ENCODE results near the gene SCP2. TPM values are rescaled to one million over a fixed set of nuclear protein-coding genes. Genes with fewer than 3 reads are reported as not detected.

Gene SCP2
- total RNA-seq, 1 donor from 2014 or later: 61.9 TPM

DNA sequence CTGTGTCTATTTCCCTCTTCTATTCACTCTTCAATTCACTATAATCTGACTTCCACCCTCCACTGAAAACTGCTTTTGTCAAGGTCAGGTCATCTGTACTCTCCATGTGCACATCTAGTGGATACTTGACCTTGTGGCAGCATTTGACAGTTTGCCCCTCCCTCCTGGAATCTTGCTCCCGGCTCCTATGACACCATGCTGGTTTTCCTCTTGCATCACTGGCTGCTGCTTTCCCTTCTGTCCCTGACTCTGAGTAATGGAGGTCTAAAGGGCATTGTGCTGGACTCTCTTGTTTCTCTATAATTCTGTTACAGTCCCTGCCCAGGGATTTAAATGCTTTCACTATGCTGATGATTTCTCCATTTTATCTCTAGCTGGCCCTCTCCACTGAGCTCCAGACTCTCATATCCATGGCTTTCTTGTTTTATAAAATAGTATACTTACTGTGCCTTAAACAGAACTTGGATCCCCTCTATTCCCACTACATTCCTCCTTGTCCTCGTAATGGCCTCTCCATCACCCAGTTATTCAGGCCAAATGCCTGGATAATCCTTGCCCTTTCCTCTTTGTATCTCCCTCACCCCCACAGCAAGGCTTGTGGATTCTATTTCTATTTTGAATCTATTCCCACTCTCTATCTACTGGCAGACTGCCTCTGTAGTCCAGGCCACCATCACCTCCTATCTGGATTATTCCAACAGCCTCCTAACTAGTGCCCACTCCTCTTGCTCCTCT is 98.1 kb downstream of the SCP2 start:
- peaks cover 19% of the 10 kb centered on the region for H3K4me1 ChIP-seq
- peak overlapping the region; percentile 75 for H3K27ac ChIP-seq
- intact Hi-C loops (cut with DNase I): no loop called here
- no peak for TF ChIP-seq POLR2A (IDR thresholded peaks at IDR 0.05)
- peak in 1 of 2 donors; percentile 19 for TF ChIP-seq POLR2AphosphoS5 (IDR thresholded peaks at IDR 0.05; ENCODE audit: insufficient read depth in 1 of 2, low read depth in 1 of 2)
- TF ChIP-seq, protein P1, sequence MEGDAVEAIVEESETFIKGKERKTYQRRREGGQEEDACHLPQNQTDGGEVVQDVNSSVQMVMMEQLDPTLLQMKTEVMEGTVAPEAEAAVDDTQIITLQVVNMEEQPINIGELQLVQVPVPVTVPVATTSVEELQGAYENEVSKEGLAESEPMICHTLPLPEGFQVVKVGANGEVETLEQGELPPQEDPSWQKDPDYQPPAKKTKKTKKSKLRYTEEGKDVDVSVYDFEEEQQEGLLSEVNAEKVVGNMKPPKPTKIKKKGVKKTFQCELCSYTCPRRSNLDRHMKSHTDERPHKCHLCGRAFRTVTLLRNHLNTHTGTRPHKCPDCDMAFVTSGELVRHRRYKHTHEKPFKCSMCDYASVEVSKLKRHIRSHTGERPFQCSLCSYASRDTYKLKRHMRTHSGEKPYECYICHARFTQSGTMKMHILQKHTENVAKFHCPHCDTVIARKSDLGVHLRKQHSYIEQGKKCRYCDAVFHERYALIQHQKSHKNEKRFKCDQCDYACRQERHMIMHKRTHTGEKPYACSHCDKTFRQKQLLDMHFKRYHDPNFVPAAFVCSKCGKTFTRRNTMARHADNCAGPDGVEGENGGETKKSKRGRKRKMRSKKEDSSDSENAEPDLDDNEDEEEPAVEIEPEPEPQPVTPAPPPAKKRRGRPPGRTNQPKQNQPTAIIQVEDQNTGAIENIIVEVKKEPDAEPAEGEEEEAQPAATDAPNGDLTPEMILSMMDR (IDR thresholded peaks at IDR 0.05): no peak
- H3K27me3 ChIP-seq: no peaks in the 10 kb centered on the region
- H3K4me3 ChIP-seq: no peak overlapping the region
- no peaks in the 10 kb centered on the region for H3K9me3 ChIP-seq
- peak in 1 of 2 donors; percentile 92 for DNase-seq (ENCODE audit: extremely low spot score in 2 of 2)
- no peaks in the 10 kb centered on the region for H3K36me3 ChIP-seq

GRCh38 chr1:53025769-53026112 is 98.7 kb downstream of the SCP2 start:
- H3K4me1 ChIP-seq: peaks cover 19% of the 10 kb centered on the region

GRCh38 chr1:53026254-53026653 is 99.2 kb downstream of the SCP2 start:
- H3K4me3 ChIP-seq: no peak overlapping the region
- intact Hi-C loops (cut with DNase I): no loop called here
- peak overlapping the region; percentile 75 for H3K27ac ChIP-seq
- H3K4me1 ChIP-seq: peaks cover 19% of the 10 kb centered on the region
- no peaks in the 10 kb centered on the region for H3K36me3 ChIP-seq
- no peaks in the 10 kb centered on the region for H3K9me3 ChIP-seq
- TF ChIP-seq POLR2AphosphoS5 (IDR thresholded peaks at IDR 0.05; ENCODE audit: insufficient read depth in 1 of 2, low read depth in 1 of 2) (no peak), POLR2A (IDR thresholded peaks at IDR 0.05) (no peak)
- TF ChIP-seq, protein P1 (IDR thresholded peaks at IDR 0.05): no peak
- H3K27me3 ChIP-seq: no peaks in the 10 kb centered on the region
- DNase-seq (ENCODE audit: extremely low spot score in 2 of 2): no peak

More at GRCh38 chr1:53025769-53026112, 98.7 kb downstream of the SCP2 start:
- no peak for DNase-seq (ENCODE audit: extremely low spot score in 2 of 2)
- H3K27ac ChIP-seq: peak overlapping the region; percentile 75
- TF ChIP-seq POLR2AphosphoS5 (IDR thresholded peaks at IDR 0.05; ENCODE audit: insufficient read depth in 1 of 2, low read depth in 1 of 2): no peak
- TF ChIP-seq POLR2A (IDR thresholded peaks at IDR 0.05): no peak
- TF ChIP-seq, protein P1 (IDR thresholded peaks at IDR 0.05): no peak
- no peaks in the 10 kb centered on the region for H3K36me3 ChIP-seq
- no peak overlapping the region for H3K4me3 ChIP-seq
- intact Hi-C loops (cut with DNase I): no loop called here
- H3K27me3 ChIP-seq: no peaks in the 10 kb centered on the region
- H3K9me3 ChIP-seq: no peaks in the 10 kb centered on the region

GRCh38 chr1:53031732-53032131 is 104.7 kb downstream of the SCP2 start:
- no peaks in the 10 kb centered on the region for H3K9me3 ChIP-seq
- no peak overlapping the region for H3K4me3 ChIP-seq
- no peaks in the 10 kb centered on the region for H3K36me3 ChIP-seq
- H3K27ac ChIP-seq: no peak overlapping the region
- no peaks in the 10 kb centered on the region for H3K4me1 ChIP-seq
- DNase-seq (ENCODE audit: extremely low spot score in 2 of 2): no peak
- intact Hi-C loops (cut with DNase I): no loop called here
- no peaks in the 10 kb centered on the region for H3K27me3 ChIP-seq
- TF ChIP-seq POLR2AphosphoS5 (IDR thresholded peaks at IDR 0.05; ENCODE audit: insufficient read depth in 1 of 2, low read depth in 1 of 2): no peak
- TF ChIP-seq, protein P1 (IDR thresholded peaks at IDR 0.05): no peak
- TF ChIP-seq POLR2A (IDR thresholded peaks at IDR 0.05): no peak

DNA sequence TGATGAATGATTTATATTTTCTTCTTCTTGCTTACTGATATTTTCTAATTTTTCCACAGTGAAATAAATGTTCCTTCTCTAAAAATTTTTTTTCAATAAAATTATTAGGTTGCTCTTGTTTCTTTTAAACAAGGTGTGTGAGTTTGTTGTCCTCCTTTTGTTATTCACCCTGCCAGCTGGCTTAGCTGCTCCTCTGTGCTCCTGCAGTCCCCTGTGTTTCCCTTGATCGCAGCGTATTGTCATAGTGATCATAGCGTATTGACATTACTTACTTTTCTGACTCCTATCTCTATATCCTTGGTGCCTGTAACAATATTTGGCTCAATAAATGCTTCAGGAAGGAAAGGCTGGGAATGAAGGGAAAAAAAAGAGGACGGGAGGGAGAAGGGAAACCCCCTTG is 110.1 kb downstream of the SCP2 start:
- Histone ChIP-seq H3K27ac (no peak overlapping the region), H3K36me3 (peaks cover 0 to 21% of the 10 kb centered on the region in 2 donors), H3K9me3 (no peaks in the 10 kb centered on the region), H3K27me3 (no peaks in the 10 kb centered on the region), H3K4me3 (no peak overlapping the region), H3K4me1 (no peaks in the 10 kb centered on the region)
- DNase-seq (ENCODE audit: extremely low spot score in 2 of 2): no peak
- no peak for TF ChIP-seq POLR2AphosphoS5 (IDR thresholded peaks at IDR 0.05; ENCODE audit: insufficient read depth in 1 of 2, low read depth in 1 of 2)
- TF ChIP-seq, protein P1 (IDR thresholded peaks at IDR 0.05): no peak
- TF ChIP-seq POLR2A (IDR thresholded peaks at IDR 0.05): no peak
- intact Hi-C loops (cut with DNase I): no loop called here
